GM18870 (cell line): Measurements from ENCODE around the gene AHNAK.

Experiments used
- ATAC-seq: cut with Tn5 transposase; IDR thresholded peaks from one replicate; pipeline ENCODE4 v1.9.1; 2021; ENCODE audit warnings: moderate library complexity; ENCODE audit not compliant: unreplicated experiment

The AHNAK gene

DNA sequence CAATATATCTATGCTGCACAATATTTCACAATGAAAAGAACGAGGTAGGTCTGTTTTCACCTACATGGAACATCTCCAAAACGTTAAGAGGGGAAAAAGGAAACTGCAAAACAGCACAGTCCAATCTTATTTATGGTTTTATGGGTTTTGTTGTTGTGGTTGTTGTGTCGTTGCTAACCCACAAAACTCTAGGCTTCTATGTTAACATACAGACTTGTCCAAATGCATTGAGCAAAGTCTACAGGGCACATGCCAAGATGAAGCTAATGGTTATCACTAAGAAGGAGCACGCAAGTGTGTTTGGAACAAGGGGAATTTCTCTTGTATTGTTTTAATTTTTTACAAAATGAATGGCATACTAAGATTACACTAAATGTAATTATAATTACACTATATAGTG, 48.6 kb downstream of the AHNAK start:
- no peak for ATAC-seq

DNA sequence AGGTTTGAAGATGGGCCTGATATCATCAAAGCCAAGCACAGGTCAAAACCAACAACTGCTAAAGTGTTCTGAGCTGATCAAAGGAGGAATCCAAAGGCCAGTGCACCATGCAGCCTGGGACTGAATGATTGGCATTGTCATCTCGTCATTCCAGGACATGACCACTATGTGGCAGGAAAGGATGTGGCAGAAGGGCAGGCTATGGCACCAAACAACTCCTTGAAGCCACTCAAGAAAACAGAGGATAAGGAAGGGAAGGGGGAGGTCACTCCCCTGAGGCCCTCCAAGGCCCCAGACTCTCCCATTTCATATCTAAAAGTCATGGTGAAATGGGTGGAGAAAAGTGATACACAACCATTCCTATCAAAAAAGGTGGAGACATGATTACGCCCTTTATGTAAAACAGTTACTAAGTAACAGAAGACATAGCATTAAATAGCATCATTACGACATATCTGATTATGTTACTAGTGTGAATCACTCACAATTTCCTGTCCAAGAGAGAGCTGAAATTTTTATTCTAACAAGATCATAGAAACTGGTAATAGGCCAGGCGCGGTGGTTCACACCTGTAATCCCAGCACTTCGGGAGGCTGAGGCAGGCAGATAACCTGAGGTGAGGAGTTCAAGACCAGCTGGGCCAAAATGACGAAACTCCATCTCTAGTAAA, 49.3 kb downstream of the AHNAK start:
- no peak for ATAC-seq

DNA sequence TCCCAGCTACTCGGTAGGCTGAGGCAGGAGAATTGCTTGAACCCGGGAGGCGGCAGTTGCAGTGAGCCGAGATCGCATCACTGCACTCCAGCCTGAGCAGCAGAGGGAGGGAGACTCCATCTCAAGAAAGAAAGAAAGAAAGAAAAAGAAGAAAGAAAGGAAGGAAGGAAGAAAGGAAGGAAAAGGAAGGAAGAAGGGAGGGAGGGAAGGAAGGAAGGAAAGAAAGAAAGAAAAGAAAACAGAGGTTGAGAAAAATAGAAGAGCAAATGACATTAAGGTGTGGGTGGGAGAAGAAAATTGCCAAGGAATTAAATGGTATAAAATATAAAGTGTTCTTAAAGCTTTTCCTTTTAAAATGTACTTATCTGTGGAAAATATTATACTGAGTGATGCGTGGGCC, 49.9 kb downstream of the AHNAK start:
- ATAC-seq, result no peak

DNA sequence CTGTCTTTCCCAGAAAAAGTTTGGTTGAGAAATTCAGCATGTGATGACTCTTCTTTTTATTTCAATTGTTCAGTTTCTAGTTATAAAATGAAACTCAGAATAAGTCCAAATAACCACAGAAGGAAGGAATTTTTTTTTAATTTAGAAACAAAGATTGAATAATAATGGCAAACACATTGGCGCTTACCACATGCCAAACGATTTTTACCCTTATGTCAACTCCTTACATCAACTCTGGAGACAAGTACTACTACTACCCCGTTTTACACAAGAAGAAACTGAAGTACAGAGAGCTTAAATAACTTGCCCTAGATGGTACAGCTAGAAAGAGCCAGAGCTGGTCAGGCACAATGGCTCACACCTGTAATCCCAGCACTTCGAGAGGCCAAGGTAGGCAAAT, 52.4 kb downstream of the AHNAK start:
- no peak for ATAC-seq

DNA sequence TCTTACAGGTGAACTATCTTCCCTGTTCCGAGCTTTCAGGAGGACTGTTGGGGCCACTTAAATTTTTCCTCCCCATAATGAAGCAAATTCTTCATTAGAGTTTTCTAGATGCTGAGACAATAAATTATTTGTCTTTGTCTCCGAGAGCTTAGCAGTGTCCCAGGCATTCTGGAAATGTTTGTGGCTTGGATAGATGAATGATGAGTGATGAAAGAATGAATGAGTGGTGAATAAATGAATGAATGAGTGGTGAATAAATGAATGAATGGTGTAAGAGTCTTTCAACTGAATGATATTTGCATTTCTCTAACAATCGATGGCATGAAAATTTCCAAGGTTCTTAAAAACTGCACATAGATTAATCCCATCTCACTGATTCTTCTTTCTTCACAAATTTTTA, 52.8 kb downstream of the AHNAK start:
- no peak for ATAC-seq

DNA sequence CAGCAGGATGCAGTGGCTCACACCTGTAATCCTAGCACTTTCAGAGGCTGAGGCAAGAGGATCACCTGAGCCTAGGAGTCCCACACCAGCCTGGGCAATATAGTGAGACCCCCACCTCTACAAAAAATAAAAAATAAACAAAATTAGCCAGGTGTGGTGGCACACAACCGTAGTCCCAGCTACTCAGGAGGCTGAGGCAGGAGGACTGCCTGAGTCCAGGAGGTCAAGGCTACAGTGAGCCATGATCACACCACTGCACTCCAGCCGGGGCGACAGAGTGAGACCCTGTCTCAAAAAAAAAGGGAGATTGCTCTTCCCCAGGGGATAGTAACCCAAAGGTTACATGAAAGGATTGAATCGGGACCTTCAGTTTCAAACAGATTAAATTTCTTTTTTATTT, 54.0 kb downstream of the AHNAK start:
- ATAC-seq, result no peak

DNA sequence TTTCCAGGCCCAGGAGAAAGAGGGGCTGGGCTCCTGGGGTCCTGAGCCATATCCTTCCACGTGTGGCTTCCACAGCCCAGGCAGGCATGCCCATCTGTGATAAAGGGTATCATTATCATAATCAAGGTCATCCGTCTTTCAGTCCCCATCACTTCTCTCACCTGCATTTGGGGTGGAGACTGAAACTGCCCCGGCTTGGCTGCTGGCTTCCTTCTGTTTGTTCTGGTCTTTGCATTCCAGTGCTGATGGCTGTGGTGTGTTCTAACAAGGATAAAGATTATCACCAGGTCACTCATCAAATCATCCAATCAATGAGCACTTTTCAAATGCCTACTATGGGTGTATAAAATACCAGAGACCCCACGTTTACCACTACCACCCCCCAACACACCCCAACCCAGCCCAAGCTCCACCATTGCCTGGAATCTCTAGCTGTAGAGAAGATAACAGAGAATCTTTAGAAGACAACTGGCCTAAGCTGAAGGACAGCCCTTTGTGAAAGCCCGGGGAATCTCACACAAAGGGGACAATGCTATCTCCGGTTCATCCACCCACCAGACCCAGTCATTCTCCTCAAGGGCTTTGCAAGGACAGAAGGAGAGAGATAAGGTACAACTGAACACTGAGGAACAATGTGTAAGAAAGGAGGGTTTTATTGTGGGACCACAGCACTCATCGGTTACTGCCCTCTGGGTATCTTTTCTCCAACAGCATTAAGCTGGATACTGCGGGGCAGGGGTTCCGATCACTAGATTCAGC, 54.9 kb downstream of the AHNAK start:
- no peak for ATAC-seq

DNA sequence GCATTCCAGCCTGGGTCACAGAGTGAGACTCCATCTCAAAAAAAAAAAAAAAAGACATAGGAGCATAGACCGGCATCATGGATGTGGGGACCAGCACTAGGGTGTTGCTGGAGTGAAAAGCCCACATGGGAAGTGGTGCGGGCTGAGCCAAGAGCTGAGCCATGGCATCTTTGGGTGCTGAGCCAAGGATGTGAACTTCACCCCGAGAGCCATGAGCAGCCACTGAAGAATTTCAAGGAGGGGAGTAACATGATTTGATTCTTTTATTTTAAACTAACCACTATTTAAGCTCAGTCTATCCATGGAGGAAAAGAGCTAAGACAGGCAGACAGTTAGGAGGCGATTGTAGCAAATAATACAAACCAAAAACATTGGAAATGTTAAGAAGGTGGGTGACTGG, 57.4 kb downstream of the AHNAK start:
- ATAC-seq, result no peak

DNA sequence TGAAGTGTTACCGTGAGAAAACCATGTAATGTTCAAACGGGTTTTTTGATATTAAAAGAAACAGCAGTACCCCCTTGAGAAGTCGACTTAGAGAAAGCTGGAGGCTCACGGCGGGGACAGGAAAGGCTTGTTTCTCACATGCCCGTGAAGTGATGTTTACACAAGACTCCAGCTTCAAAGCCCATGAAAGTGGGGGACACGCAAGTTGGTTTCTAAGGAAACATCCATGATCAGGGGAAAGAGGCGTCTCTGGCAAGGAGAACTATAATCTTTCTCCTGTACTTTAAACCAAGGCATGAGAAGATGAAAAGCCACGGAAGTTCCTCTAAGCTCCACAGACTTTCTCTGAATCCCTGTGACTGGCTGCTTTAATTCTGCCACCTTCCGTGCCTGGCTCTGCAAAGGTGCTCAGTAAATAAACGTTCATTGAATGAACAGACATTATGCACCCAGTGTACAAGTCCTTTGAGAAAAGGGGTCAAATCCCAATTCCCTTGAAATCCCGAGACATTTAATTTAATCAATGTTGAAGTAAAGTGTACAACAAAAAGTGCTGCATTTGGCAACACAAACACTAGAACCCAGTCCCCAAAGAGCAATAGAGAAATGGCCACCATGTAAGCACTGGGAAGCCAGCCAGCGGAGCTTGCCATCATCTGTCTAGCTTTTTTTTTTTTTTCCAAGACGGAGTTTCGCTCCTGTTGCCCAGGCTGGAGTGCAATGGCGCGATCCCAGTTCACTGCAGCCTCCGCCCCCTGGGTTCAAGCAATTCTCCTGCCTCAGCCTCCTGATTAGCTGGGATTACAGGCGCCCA, 58.7 kb downstream of the AHNAK start:
- ATAC-seq, result no peak

DNA sequence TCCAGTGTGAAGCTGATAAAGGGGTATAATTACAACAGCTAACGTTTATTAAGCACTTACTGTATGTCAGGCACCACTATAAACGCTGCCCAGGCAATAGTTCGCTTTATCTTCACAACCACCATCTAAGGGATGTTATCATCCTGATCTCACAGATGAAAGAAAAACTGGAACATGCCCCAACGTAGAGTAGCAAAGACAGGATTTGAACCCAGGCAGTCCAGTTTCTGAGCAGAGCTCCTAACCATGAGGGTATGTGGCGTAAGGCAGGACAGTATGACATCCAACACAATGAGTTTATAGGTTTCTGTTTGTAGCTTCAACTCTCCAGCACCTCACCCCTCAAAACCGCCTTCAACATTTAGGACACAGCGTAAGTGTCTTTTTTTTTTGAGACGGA, 59.5 kb downstream of the AHNAK start:
- no peak for ATAC-seq

DNA sequence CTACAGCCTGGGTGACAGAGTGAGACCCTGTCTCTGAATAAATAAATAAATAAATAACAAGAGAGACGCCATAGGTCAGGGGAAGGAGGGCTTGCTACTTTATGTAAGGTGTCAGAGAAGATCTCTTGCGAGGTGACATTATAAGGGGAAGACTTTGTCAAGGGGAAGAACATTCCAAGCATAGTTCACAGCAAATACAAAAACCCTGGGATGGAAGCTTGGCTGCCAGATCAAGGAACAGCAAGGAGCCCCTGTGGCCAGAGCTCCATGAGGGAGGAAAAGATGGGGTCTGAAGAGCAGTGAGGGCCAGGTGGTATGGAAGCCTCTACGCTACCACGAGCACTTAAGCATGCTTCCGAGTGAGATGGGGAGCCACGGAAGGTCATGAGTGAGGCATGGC, 62.3 kb downstream of the AHNAK start:
- no peak for ATAC-seq

DNA sequence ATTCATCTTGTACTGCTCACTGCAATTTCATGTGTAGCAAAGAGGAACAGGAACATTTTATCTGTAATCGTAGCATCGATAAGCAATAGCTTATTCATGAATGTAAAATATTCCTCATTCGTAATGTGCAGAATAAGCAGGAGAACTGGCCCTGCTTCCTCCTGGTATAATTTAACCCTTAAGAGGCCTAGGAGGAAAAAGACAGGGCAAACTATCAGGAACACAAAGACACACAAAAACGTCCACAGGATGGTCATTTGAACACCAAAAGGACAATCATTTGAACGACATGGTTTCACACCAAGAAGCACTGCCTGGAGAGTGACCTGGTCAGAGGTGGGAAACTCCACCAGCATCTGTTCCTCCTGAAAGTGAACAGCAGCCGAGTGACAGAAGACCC, 63.9 kb downstream of the AHNAK start:
- no peak for ATAC-seq

DNA sequence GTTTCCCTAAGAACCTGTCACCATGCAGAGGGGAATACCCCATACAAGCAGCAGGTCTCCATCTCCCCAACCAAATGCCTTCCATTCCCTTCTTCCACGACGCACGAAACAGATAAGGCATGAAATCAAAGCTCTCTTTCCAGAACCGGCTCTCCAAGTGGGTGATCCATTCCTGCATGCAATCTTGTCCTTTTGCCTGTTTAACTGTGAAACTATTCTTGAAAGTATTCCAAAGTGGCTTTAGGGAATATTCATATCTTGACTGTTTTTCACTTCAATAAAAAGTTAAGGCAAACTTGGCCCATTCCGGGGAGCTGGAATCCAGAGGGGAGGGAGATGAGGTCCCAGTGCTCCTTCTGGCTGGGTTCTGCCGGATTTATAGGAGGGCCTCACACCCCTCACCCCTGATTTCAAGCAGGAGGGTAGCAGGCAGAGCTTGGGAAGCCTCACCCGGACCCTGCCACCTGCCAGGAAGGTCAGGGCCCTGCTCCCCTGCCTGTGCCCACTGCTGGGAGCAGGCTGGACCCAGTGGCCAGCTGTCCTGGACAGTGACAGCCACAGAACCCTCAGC, 66.9 kb downstream of the AHNAK start:
- no peak for ATAC-seq

DNA sequence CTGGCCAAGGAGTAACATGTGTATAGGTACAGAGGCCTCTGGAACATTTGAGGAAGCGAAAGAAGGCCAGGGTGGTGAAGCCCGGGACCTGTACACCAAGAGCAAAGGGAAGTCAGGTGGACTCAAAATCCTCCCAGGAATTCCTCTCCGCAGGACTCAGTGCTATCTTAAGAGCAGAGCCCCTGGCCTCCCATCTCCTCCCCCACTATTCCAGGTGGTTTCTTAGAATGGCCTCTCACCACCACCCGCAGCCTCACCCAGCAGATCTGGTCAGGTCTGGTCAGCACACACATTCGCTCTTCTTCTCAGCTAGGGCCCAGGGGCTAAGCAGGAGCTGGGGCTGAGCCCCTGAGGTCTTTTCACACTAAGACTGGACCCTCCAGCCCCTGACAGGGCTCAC, 68.7 kb downstream of the AHNAK start:
- no peak for ATAC-seq

DNA sequence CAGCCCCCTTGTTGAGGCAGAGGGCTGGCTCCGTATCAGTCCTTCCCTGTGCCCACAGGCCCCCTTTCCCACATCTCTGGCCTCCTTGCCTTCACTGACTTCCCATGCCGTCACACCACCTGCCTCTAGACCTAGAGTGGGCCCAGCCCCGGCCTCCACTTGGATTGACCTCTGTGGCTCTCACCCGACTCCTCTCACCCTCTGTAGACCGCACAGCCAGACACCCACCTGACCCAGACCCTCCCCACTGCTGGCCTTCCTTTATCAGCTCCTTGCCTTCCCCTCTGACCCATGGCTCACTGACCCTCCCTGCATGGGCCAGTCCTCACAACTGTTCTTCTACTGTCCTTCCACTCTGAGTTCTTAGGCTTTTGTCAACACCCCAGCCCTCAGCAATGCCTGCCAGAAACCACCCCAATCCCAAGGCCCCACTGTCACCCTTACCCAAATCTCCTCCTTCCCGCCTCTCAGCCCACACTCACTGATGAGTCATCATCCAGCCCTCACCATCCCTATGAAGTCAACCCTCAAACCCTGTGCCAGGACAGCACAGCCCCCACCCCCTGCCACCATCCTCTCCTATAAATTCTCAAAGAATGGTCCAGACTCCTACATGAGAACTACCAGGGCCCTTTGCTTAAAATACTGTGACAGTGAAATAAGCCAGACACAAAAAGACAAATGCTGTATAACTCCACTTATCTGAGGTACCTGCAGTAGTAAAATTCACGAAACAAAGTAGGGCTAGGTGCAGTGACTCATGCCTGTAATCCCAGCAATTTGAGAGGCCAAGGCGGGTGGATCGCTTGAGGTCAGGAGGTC, 74.3 kb downstream of the AHNAK start:
- no peak for ATAC-seq

DNA sequence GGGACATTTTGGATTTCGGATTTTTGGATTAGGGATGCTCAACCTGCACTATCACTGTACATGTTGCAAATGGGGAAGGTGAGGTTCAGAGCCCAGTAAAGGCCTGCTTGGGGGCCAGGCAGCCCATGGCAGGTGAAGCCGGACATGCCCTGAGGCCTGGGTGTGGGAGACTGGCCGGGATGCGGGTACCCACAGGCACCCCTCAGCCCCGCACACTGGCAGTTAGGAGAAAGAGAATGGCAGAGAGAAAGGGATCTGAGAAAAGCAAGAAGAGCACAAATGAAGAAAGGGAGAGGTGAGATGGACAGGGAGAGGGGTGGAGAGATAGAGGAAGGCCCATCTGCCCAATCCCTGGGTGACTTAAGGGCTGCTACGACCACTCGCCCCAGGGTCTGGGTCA, 75.0 kb downstream of the AHNAK start:
- ATAC-seq, result no peak

DNA sequence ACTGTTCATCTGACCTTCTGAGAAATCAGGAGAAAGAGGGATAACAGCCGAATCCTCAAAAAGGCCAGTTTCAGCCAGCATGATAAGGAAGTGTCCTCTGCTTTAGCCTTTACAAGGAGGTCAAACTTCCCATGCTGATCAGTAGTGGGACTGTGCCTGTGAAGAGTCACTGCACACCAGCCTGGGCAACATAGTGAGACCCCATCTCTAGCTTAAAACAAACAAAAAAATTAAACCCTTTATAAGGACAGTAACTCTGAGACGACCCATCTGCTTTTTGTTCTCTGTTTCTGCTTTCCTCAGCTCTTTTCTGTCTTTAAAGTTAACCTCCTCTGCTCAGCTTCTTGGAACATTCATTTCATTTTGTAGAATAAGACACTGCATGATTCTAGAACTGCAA, 78.0 kb downstream of the AHNAK start:
- no peak for ATAC-seq

DNA sequence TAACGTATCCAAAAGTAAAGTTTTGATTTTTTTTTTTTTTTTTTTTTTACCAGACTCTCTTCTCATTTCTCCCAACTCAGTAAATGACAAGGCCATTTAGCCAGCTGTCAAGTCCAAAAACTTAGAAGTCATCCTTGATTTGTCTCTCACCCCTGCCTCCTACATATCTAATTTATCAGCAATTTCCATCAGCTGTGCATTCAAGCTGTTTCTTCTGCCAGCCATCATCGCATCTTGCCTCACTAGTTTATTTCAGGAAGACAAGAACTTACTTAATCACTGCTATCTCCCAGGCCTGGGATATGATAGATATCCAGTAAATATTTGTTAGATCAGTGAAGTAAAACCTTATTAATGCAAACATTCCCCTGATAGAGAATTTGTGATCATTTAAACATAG, 80.2 kb downstream of the AHNAK start:
- no peak for ATAC-seq

DNA sequence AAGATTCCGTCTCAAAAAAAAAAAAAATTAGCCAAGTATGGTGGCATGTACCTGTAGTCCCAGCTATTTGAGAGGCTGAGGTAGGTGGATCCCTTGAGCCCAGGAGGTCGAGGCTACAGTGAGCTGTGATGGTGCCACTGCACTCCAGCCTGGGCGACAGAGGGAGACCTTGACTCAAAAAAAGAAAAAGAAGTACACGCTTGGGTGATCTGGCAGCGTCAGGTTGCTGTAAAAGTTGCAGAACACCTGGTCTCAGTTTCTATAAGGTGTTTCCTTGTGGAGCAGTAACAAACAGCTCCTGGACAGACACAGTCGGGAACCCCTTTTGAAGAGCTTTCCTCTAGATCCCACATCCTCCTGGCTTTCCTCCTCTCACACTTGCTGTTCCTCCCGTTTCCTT, 82.0 kb downstream of the AHNAK start:
- no peak for ATAC-seq

DNA sequence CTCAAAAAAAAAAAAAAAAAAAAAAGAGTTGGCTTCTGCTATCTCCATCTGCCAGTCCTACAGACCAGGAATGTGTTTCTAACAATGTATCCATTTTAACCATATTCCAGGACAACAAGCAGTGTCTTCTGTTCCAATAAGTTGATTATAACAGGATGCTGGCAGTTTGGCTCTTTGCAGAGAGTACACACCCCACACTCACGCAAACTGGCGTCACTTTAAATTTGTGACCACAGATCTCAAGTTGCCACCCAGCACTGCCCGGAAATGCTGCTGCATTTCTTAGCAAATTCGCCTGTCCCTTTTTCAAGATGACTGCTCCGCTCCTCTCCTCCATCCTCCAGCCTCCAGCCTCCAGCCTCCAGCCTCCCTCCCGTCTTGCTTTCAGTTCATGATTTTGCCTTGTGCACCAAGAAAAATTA, 83.5 kb downstream of the AHNAK start:
- ATAC-seq, result no peak

DNA sequence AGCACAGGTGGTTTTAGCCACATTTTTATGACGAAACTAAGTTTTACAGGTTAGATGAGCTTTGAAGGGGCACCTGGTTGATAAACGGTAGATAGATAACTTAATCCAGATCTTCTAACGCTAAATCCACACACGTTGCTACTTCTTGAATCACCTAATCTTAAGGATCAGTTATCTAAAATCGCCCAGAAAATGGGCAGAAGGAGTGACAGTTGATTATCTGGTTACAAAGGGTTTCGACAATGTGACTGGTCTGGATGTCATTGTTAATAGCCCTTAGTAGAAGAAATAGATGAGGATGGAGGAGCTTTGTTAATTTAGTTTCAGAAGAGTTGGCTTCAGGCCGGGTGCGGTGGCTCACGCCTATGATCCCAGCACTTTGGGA, 84.1 kb downstream of the AHNAK start:
- ATAC-seq, result no peak
